ENCODE results near the gene RYR2. TPM values are rescaled to one million over a fixed set of nuclear protein-coding genes. Genes with fewer than 3 reads are reported as not detected.

RYR2 gene
- total RNA-seq, 1 donor from 2014 or later = 47.0 TPM

DNA sequence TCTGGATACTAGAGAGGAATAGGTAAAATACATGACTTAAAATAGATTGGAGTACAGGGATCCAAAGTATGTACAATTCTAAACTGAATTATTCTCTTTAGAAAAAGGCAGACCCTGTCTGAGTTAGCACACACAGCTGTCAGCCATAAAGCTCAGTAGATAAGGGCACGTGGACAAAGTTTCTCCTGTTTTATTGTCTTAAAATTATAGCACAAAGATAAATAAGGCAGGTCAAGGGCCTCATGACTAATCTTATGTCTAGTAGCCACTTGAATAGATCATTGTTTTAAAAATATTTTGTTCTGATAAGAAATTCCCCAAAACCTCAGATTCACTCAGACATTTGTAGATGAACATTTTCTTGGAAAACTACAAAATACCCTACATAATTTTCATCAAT, 643.6 kb downstream of the RYR2 start:
- H3K27me3 Mint-ChIP-seq (ENCODE audit: unreplicated experiment) = no peaks in the 10 kb centered on the region

DNA sequence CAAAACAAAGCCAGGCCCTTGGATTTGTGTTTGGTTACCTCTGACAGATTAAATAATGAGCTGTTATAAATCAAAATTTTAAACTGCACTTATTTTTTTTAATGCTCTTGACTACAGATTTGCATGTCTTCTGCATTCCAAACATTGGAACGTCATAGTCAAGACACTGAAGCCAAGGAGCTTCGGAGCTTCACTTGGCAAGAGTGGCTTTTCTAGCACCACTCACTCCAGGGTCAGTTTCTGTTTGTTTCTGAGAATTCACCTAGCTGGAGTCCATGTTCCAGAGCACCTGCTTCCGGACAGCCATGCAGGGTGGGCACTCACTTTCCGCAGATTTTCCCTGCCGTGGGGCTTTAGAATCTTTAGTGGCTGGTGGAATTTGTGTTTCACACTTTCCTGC, 645.8 kb downstream of the RYR2 start:
- H3K4me3 Mint-ChIP-seq (ENCODE audit: unreplicated experiment) = no peak overlapping the region
- H3K9me3 Mint-ChIP-seq (ENCODE audit: unreplicated experiment) = no peaks in the 10 kb centered on the region
- TF ChIP-seq, protein P1, sequence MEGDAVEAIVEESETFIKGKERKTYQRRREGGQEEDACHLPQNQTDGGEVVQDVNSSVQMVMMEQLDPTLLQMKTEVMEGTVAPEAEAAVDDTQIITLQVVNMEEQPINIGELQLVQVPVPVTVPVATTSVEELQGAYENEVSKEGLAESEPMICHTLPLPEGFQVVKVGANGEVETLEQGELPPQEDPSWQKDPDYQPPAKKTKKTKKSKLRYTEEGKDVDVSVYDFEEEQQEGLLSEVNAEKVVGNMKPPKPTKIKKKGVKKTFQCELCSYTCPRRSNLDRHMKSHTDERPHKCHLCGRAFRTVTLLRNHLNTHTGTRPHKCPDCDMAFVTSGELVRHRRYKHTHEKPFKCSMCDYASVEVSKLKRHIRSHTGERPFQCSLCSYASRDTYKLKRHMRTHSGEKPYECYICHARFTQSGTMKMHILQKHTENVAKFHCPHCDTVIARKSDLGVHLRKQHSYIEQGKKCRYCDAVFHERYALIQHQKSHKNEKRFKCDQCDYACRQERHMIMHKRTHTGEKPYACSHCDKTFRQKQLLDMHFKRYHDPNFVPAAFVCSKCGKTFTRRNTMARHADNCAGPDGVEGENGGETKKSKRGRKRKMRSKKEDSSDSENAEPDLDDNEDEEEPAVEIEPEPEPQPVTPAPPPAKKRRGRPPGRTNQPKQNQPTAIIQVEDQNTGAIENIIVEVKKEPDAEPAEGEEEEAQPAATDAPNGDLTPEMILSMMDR (IDR thresholded peaks at IDR 0.05; ENCODE audit: partially characterized antibody, unreplicated experiment) = no peak
- no peaks in the 10 kb centered on the region for H3K36me3 Mint-ChIP-seq (ENCODE audit: unreplicated experiment)
- H3K27ac Mint-ChIP-seq (ENCODE audit: unreplicated experiment) = no peak overlapping the region
- H3K27me3 Mint-ChIP-seq (ENCODE audit: unreplicated experiment) = no peaks in the 10 kb centered on the region
- H3K4me1 Mint-ChIP-seq (ENCODE audit: low read depth, unreplicated experiment) = peaks cover 6% of the 10 kb centered on the region
- DNase-seq = no peak

More for the DNA sequence above, 643.6 kb downstream of the RYR2 start:
- no peaks in the 10 kb centered on the region for H3K36me3 Mint-ChIP-seq (ENCODE audit: unreplicated experiment)
- H3K27ac Mint-ChIP-seq (ENCODE audit: unreplicated experiment) = no peak overlapping the region
- DNase-seq = no peak
- TF ChIP-seq, protein P1 (IDR thresholded peaks at IDR 0.05; ENCODE audit: partially characterized antibody, unreplicated experiment) = no peak
- no peak overlapping the region for H3K4me3 Mint-ChIP-seq (ENCODE audit: unreplicated experiment)
- peaks cover 2% of the 10 kb centered on the region for H3K4me1 Mint-ChIP-seq (ENCODE audit: low read depth, unreplicated experiment)
- H3K9me3 Mint-ChIP-seq (ENCODE audit: unreplicated experiment) = no peaks in the 10 kb centered on the region

DNA sequence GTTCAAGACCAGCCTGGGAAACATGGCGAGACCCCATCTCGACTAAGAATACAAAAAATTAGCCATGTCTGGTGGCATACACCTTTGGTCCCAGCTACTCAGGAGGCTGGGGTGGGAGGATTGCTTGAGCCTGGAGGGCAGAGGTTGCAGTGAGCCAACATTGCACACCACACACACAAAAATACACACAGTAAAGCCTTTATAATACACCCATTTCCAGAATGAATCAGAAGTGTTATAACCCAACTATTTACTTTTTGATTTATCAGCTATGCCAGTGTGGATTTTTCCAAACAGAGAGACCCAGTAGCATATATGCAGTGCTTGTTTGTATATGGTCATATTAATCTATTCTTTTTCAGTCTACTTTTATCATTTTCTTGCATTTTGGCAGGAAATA, 648.7 kb downstream of the RYR2 start:
- Mint-ChIP-seq H3K27me3 (ENCODE audit: unreplicated experiment) (no peaks in the 10 kb centered on the region), H3K4me3 (ENCODE audit: unreplicated experiment) (no peak overlapping the region), H3K36me3 (ENCODE audit: unreplicated experiment) (no peaks in the 10 kb centered on the region), H3K27ac (ENCODE audit: unreplicated experiment) (no peak overlapping the region), H3K9me3 (ENCODE audit: unreplicated experiment) (no peaks in the 10 kb centered on the region), H3K4me1 (ENCODE audit: low read depth, unreplicated experiment) (peaks cover 6% of the 10 kb centered on the region)
- TF ChIP-seq, protein P1 (IDR thresholded peaks at IDR 0.05; ENCODE audit: partially characterized antibody, unreplicated experiment) = no peak
- no peak for DNase-seq

DNA sequence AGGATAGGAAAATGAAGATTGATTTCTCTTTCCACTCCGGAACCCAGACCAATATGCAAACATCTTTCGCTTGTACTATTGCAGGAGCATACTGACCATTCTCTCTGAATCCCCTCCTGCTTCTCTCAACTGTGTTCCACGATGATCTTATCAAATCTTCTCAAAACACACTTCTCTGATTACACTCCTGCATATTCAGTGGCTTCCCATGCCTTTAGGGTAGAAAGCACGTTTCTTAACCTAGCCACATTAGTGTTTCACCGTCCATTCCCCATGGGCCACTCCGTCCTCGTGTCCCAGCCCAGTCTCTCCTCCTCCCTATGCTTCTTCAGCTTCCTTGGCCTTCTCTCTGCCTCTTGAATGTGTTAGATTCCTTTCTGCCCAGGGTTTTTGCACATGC, 650.3 kb downstream of the RYR2 start:
- H3K9me3 Mint-ChIP-seq (ENCODE audit: unreplicated experiment) = no peaks in the 10 kb centered on the region
- H3K27me3 Mint-ChIP-seq (ENCODE audit: unreplicated experiment) = no peaks in the 10 kb centered on the region
- no peaks in the 10 kb centered on the region for H3K36me3 Mint-ChIP-seq (ENCODE audit: unreplicated experiment)
- peak overlapping the region; percentile 7 for H3K27ac Mint-ChIP-seq (ENCODE audit: unreplicated experiment)
- TF ChIP-seq, protein P1 (IDR thresholded peaks at IDR 0.05; ENCODE audit: partially characterized antibody, unreplicated experiment) = no peak
- H3K4me3 Mint-ChIP-seq (ENCODE audit: unreplicated experiment) = no peak overlapping the region
- DNase-seq = no peak
- peaks cover 11% of the 10 kb centered on the region for H3K4me1 Mint-ChIP-seq (ENCODE audit: low read depth, unreplicated experiment)

DNA sequence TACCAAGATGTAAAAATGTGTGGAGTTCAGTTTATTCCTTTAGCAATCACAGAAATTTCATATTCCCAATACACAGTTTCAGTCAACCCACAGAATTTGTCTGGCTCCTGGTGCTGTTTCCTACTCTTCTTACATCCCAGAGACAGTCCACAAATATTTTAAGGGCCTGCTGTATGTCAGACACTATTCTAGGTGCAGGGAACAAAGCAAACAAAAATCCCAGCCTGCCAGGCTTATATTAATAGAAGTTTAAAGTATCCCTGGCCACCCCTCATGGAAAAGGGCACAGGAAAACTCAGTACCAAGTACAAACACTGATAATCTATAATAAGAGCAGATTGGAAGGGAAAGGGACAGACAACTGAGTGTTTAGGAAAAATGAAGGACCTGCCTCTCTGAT, 653.9 kb downstream of the RYR2 start:
- H3K27ac Mint-ChIP-seq (ENCODE audit: unreplicated experiment) = no peak overlapping the region
- no peak for DNase-seq
- no peaks in the 10 kb centered on the region for H3K36me3 Mint-ChIP-seq (ENCODE audit: unreplicated experiment)
- no peaks in the 10 kb centered on the region for H3K9me3 Mint-ChIP-seq (ENCODE audit: unreplicated experiment)
- TF ChIP-seq, protein P1 (IDR thresholded peaks at IDR 0.05; ENCODE audit: partially characterized antibody, unreplicated experiment) = no peak
- H3K27me3 Mint-ChIP-seq (ENCODE audit: unreplicated experiment) = no peaks in the 10 kb centered on the region
- H3K4me3 Mint-ChIP-seq (ENCODE audit: unreplicated experiment) = no peak overlapping the region
- H3K4me1 Mint-ChIP-seq (ENCODE audit: low read depth, unreplicated experiment) = peaks cover 11% of the 10 kb centered on the region
